H1 (cell line): ENCODE data around the gene KRTAP9-7. TPM values are rescaled to one million over a fixed set of nuclear protein-coding genes. Genes with fewer than 3 reads are reported as not detected.

Experiments used
- CTCF ChIA-PET: fragments of 300-600 bp; sonication (Branson Sonifier 250); formaldehyde crosslinking; loops from one replicate; lab custom pipeline; 2021; ENCODE audit not compliant: partially characterized antibody; lab: Charles Lee
- POLR2A ChIA-PET: fragments of 300-600 bp; sonication (Branson Sonifier 250); formaldehyde crosslinking; loops from one replicate; lab custom pipeline; 2021; ENCODE audit warnings: inconsistent platforms; ENCODE audit not compliant: partially characterized antibody; lab: Charles Lee
- DNase-seq, 2 experiments: peaks; one replicate each; pipeline versions ENCODE4 v3.0.0 to v3.0.0-alpha.2; 2010 to 2022; ENCODE audit warnings: low spot score in 2 of 2, low read depth in 1 of 2, mixed read lengths in 1 of 2
- FAIRE-seq: peaks from 2 replicates; lab custom pipeline; 2011; peaks lifted over from hg19 to GRCh38; lab: Jason Lieb, UNC
- H2AFZ ChIP-seq: 2 replicates; pipeline ENCODE4 v1.8.1; 2012; ENCODE audit warnings: low read length, inconsistent platforms
- H2AK5ac ChIP-seq: 2 replicates; pipeline ENCODE4 v1.6.1; 2013; ENCODE audit warnings: low read depth, low read length
- H2BK120ac ChIP-seq: replicated peaks from 2 replicates; pipeline ENCODE3; 2013; ENCODE audit warnings: low read depth, low read length, inconsistent platforms
- H2BK12ac ChIP-seq: 2 replicates; pipeline ENCODE4 v1.6.1; 2013; ENCODE audit warnings: low read depth, low read length
- H2BK15ac ChIP-seq: 2 replicates; pipeline ENCODE4 v1.6.1; 2013; ENCODE audit warnings: low read length
- H2BK20ac ChIP-seq: 2 replicates; pipeline ENCODE4 v1.6.1; 2013; ENCODE audit warnings: low read length
- H2BK5ac ChIP-seq: 2 replicates; pipeline ENCODE4 v1.6.1; 2013; ENCODE audit warnings: low read depth, low read length
- H3K14ac ChIP-seq: 2 replicates; pipeline ENCODE4 v1.6.1; 2013; ENCODE audit warnings: inconsistent platforms; ENCODE audit not compliant: insufficient read length
- H3K18ac ChIP-seq: 2 replicates; pipeline ENCODE4 v1.6.1; 2013; ENCODE audit warnings: low read length; ENCODE audit errors: extremely low read depth
- H3K23ac ChIP-seq: 2 replicates; pipeline ENCODE4 v1.6.1; 2013; ENCODE audit warnings: inconsistent platforms; ENCODE audit not compliant: insufficient read length
- H3K23me2 ChIP-seq: 2 replicates; pipeline ENCODE4 v1.6.1; 2013; ENCODE audit warnings: low read depth, low read length
- H3K27ac ChIP-seq: 2 replicates; pipeline ENCODE4 v1.6.1; 2011; ENCODE audit warnings: low read depth, low read length, inconsistent platforms
- H3K27me3 ChIP-seq, 4 experiments: replicated peaks in 1 of 4; 1 replicate in 1 of 4; 2 replicates in 3 of 4; pipeline versions ENCODE4 v1.6.1 to v1.8.1; 2011 to 2013; ENCODE audit warnings: low read length in 3 of 4, mild to moderate bottlenecking in 3 of 4, inconsistent platforms in 2 of 4, mixed read lengths in 2 of 4, moderate library complexity in 1 of 4; ENCODE audit not compliant: control insufficient read depth in 3 of 4, insufficient read depth in 3 of 4; ENCODE audit errors: extremely low read depth in 1 of 4
- H3K36me3 ChIP-seq, 4 experiments: 2 replicates each; pipeline versions ENCODE4 v1.6.1 to v1.8.1; 2011 to 2013; ENCODE audit warnings: mild to moderate bottlenecking in 4 of 4, low read length in 3 of 4, moderate library complexity in 2 of 4, control low read depth in 1 of 4, inconsistent platforms in 1 of 4; ENCODE audit not compliant: insufficient read depth in 4 of 4, control insufficient read depth in 2 of 4
- H3K4ac ChIP-seq: replicated peaks from 2 replicates; pipeline ENCODE3; 2013; ENCODE audit warnings: low read length, low read depth, mixed read lengths, inconsistent platforms; ENCODE audit not compliant: insufficient read length
- H3K4me1 ChIP-seq, 4 experiments: replicated peaks in 1 of 4; 1 replicate in 1 of 4; 2 replicates in 3 of 4; pipeline versions ENCODE4 v1.6.1 to v1.8.1; 2011 to 2013; ENCODE audit warnings: low read length in 3 of 4, inconsistent platforms in 2 of 4, mixed read lengths in 1 of 4; ENCODE audit not compliant: insufficient read depth in 4 of 4, control insufficient read depth in 3 of 4
- H3K4me2 ChIP-seq, 2 experiments: 2 replicates each; pipeline versions ENCODE4 v1.6.1 to v1.8.1; 2011 to 2013; ENCODE audit warnings: low read depth in 2 of 2, low read length in 2 of 2, control low read depth in 1 of 2, inconsistent platforms in 1 of 2, mild to moderate bottlenecking in 1 of 2; ENCODE audit not compliant: insufficient read depth in 1 of 2
- H3K4me3 ChIP-seq, 4 experiments: fragments of 200-600, 300-600 bp in 1 of 4; sonication (generic), shearing (Covaris generic), sonication (Bioruptor Twin) in 1 of 4; 2 replicates each; pipeline versions ENCODE4 v1.5.1 to v1.8.1; 2011 to 2016; ENCODE audit warnings: low read length in 4 of 4, low read depth in 3 of 4, control low read depth in 2 of 4, inconsistent platforms in 2 of 4, mild to moderate bottlenecking in 2 of 4, mixed read lengths in 1 of 4, moderate library complexity in 1 of 4; ENCODE audit not compliant: insufficient read depth in 2 of 4; ENCODE audit errors: extremely low read depth in 1 of 4
- H3K56ac ChIP-seq: replicated peaks from 2 replicates; pipeline ENCODE3; 2013; ENCODE audit warnings: low read depth, mild to moderate bottlenecking, mixed read lengths, low read length, inconsistent platforms; ENCODE audit not compliant: insufficient read length
- H3K79me1 ChIP-seq: 2 replicates; pipeline ENCODE4 v1.6.1; 2013; ENCODE audit warnings: low read depth, low read length, control low read depth
- H3K79me2 ChIP-seq, 2 experiments: 2 replicates each; pipeline versions ENCODE4 v1.6.1 to v1.8.1; 2012 to 2013; ENCODE audit warnings: low read length in 2 of 2, mild to moderate bottlenecking in 2 of 2, inconsistent platforms in 1 of 2; ENCODE audit not compliant: insufficient read depth in 2 of 2, control insufficient read depth in 1 of 2
- H3K9ac ChIP-seq, 4 experiments: replicated peaks in 1 of 4; 1 replicate in 1 of 4; 2 replicates in 3 of 4; pipeline versions ENCODE4 v1.6.1 to v1.8.1; 2011 to 2013; ENCODE audit warnings: low read depth in 3 of 4, low read length in 3 of 4, control low read depth in 2 of 4, mild to moderate bottlenecking in 2 of 4, moderate library complexity in 2 of 4, inconsistent platforms in 1 of 4; ENCODE audit errors: extremely low read depth in 1 of 4
- H3K9me3 ChIP-seq, 2 experiments: 2 replicates each; pipeline versions ENCODE4 v1.6.1 to v1.8.1; 2012 to 2013; ENCODE audit warnings: mild to moderate bottlenecking in 2 of 2, moderate library complexity in 2 of 2, control low read depth in 1 of 2, inconsistent platforms in 1 of 2, low read depth in 1 of 2, low read length in 1 of 2, mixed read lengths in 1 of 2; ENCODE audit not compliant: insufficient read depth in 2 of 2
- H4K20me1 ChIP-seq, 2 experiments: replicated peaks in 1 of 2; 2 replicates each; pipeline versions ENCODE3 to v1.8.1; 2011 to 2013; ENCODE audit warnings: inconsistent platforms in 2 of 2, low read length in 2 of 2, mild to moderate bottlenecking in 1 of 2; ENCODE audit not compliant: insufficient read depth in 2 of 2, control insufficient read depth in 1 of 2
- H4K5ac ChIP-seq: 2 replicates; pipeline ENCODE4 v1.6.1; 2013; ENCODE audit warnings: low read length, low read depth, mixed read lengths, inconsistent platforms; ENCODE audit not compliant: insufficient read length
- H4K8ac ChIP-seq: 2 replicates; pipeline ENCODE4 v1.8.0; 2013; ENCODE audit warnings: mild to moderate bottlenecking, moderate library complexity, low read length, inconsistent platforms; ENCODE audit not compliant: insufficient read depth; ENCODE audit errors: extremely low read depth
- H4K91ac ChIP-seq: replicated peaks from 2 replicates; pipeline ENCODE3; 2013; ENCODE audit warnings: low read length, mixed read lengths, inconsistent platforms; ENCODE audit not compliant: insufficient read length
- CBX5 ChIP-seq: fragments of 300-800, 300-1000 bp; sonication (generic); IDR thresholded peaks from 2 replicates; pipeline ENCODE4 v1.7.1; 2016; ENCODE audit warnings: antibody characterized with exemption, low read length, low read depth
- CBX8 ChIP-seq: fragments of 300-800, 300-1000 bp; sonication (generic); IDR thresholded peaks from 2 replicates; pipeline ENCODE4 v1.7.1; 2016; ENCODE audit warnings: low read depth, low read length, borderline replicate concordance
- PHF8 ChIP-seq: fragments of 200-600 bp; sonication (generic); conservative IDR thresholded peaks from 2 replicates; pipeline ENCODE4 v1.7.1; 2012; ENCODE audit warnings: low read depth, mild to moderate bottlenecking, inconsistent platforms, low read length, moderate library complexity
- POLR2A ChIP-seq, 2 experiments: IDR thresholded peaks; 1 replicate in 1 of 2; 2 replicates in 1 of 2; pipeline ENCODE4 v1.6.1; 2011; ENCODE audit warnings: low read depth in 2 of 2, low read length in 2 of 2, mild to moderate bottlenecking in 2 of 2; ENCODE audit errors: control extremely low read depth in 1 of 2
- RAD21 ChIP-seq, 2 experiments: IDR thresholded peaks in 1 of 2; conservative IDR thresholded peaks in 1 of 2; 2 replicates each; pipeline ENCODE4 v1.6.1; 2011; ENCODE audit warnings: low read depth in 2 of 2, low read length in 2 of 2, improper control_type of control experiment in 1 of 2, inconsistent platforms in 1 of 2, mild to moderate bottlenecking in 1 of 2, moderate library complexity in 1 of 2
- RBBP5 ChIP-seq: IDR thresholded peaks from 2 replicates; pipeline ENCODE4 v1.7.1; 2012; ENCODE audit warnings: low read depth, mild to moderate bottlenecking, inconsistent platforms, low read length, moderate library complexity, borderline replicate concordance
- SIX5 ChIP-seq: IDR thresholded peaks from 2 replicates; pipeline ENCODE4 v1.6.1; 2011; ENCODE audit warnings: mild to moderate bottlenecking, low read depth, low read length
- SP2 ChIP-seq: IDR thresholded peaks from 2 replicates; pipeline ENCODE4 v1.6.1; 2012; ENCODE audit warnings: mild to moderate bottlenecking, low read length, inconsistent platforms
- WGBS, 2 experiments: shearing (Covaris generic) in 1 of 2; methylation state at CpG; one replicate each; pipeline versions ENCODE4 v1.1.6 to v1.1.7; 2013 to 2015; ENCODE audit warnings: low lambda C conversion rate in 2 of 2, mixed read lengths in 2 of 2, inconsistent platforms in 1 of 2, low coverage in 1 of 2, missing lambda C conversion rate in 1 of 2; ENCODE audit not compliant: insufficient replicate concordance in 2 of 2, insufficient coverage in 1 of 2, insufficient read length in 1 of 2; ENCODE audit errors: extremely low coverage in 1 of 2, missing lambda C conversion rate in 1 of 2; 5-methylcytosine and 5-hydroxymethylcytosine counted together
- polyA plus RNA-seq, 7 experiments: library from polyadenylated mRNA; depleted of rRNA in 3 of 7; stranded (reverse) in 5 of 7; unstranded in 2 of 7; fragments of >200 nt in 5 of 7; fragments of 200-250 nt in 2 of 7; gene quantifications; 1 replicate in 5 of 7; 2 replicates in 1 of 7; 4 replicates in 1 of 7; pipeline versions ENCODE4 v1.2.1 to v1.2.3, GENCODE V29; 2011 to 2013; ENCODE audit warnings: missing spikeins in 2 of 7, mixed read lengths in 2 of 7
- total RNA-seq: library from RNA; stranded (reverse); fragmentation: NEBNext Ultra II Directional; extraction: Animal tissue kit (Norgen Biotek cat#: 25700); gene quantifications from 2 replicates; pipeline ENCODE4 v1.2.1, GENCODE V29; 2021

Gene KRTAP9-7
- total and polyA plus RNA-seq, 2 of the 8 experiments (the other 6 are each of a cell fraction or from before 2014, with no cell fraction given), result not detected

DNA sequence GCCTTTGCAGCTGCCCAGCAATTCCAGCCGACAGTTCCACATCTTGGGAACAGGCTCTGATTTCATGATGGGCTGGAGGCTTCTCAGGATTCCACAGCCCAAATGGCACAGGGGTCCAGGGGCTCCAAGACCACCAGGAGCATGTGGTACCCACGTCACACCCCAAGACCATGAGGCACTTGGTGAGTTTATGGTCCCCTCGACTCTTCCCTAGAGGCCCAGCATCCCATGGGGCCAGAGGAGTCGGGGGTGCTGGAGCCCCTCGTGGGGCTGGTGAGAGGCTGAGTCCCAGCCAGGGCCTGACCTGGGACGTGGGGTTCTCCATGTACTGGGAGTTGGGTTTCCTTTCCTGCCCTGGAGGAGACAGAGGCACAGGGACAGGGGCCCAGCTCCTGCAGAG, 50.1 kb downstream of the KRTAP9-7 start:
- Histone ChIP-seq H2BK15ac (no peak overlapping the region), H3K36me3 (no peaks in the 10 kb centered on the region)
- TF ChIP-seq CBX5 (no peak), SIX5 (no peak), RBBP5 (no peak), POLR2A (IDR thresholded peaks at IDR 0.05; ENCODE audit: control extremely low read depth in 1 of 2, low read depth in 2 of 2, low read length in 2 of 2) (no peak), SP2 (no peak), CBX8 (no peak), RAD21 (IDR thresholded peaks at IDR 0.05 in 1 of 2, conservative IDR thresholded peaks at IDR 0.05 in 1 of 2; ENCODE audit: low read depth in 2 of 2, low read length in 2 of 2) (no peak), PHF8 (no peak)
- TF ChIP-seq, all 59 proteins: peak for 0
- Histone ChIP-seq H4K8ac (no peak overlapping the region), H2BK5ac (no peak overlapping the region), H4K5ac (no peak overlapping the region), H3K18ac (no peak overlapping the region), H3K9me3 (no peaks in the 10 kb centered on the region), H3K14ac (no peak overlapping the region), H2AFZ (no peak overlapping the region), H3K4me3 (no peak overlapping the region), H3K4ac (no peak overlapping the region), H3K23me2 (no peaks in the 10 kb centered on the region), H3K79me2 (no peaks in the 10 kb centered on the region), H3K23ac (no peak overlapping the region), H3K4me2 (no peak overlapping the region), H3K27me3 (no peaks in the 10 kb centered on the region), H2BK20ac (no peak overlapping the region), H2AK5ac (no peak overlapping the region), H4K91ac (no peak overlapping the region), H3K9ac (no peak overlapping the region), H3K4me1 (no peaks in the 10 kb centered on the region; a peak in 1 of 7 replicates), H3K79me1 (no peaks in the 10 kb centered on the region), H4K20me1 (no peaks in the 10 kb centered on the region), H3K27ac (no peak overlapping the region), H2BK12ac (no peak overlapping the region), H3K56ac (no peak overlapping the region), H2BK120ac (no peak overlapping the region)
- ChIA-PET POLR2A (no interaction called here), CTCF (interaction anchor here (1.7 kb wide), 1 partner anchor 463 kb away, joined by 4 read pairs; no protein-coding TSS in a partner anchor)
- 78% methylated on average over 4 of the region's 6 CpGs; no CpG with 5 or more reads in 1 of the 2 experiments for WGBS, 2 experiments
- FAIRE-seq, result no peak
- DNase-seq, result no peak
